GM20000 (cell line): Measurements from ENCODE around the gene MEX3B.
A peak's percentile ranks its signal among the peaks of the same experiment; 100 is the strongest.

Source experiments
- DNase-seq: peaks from one replicate; pipeline ENCODE4 v3.0.0; 2012; ENCODE audit warnings: low spot score
- TF ChIP-seq, protein P1 (sequence below): IDR thresholded peaks from 2 replicates; pipeline ENCODE4 v1.5.1; 2012; ENCODE audit warnings: mild to moderate bottlenecking, control low read depth; ENCODE audit errors: extremely low read depth, missing control alignments

Gene MEX3B

DNA sequence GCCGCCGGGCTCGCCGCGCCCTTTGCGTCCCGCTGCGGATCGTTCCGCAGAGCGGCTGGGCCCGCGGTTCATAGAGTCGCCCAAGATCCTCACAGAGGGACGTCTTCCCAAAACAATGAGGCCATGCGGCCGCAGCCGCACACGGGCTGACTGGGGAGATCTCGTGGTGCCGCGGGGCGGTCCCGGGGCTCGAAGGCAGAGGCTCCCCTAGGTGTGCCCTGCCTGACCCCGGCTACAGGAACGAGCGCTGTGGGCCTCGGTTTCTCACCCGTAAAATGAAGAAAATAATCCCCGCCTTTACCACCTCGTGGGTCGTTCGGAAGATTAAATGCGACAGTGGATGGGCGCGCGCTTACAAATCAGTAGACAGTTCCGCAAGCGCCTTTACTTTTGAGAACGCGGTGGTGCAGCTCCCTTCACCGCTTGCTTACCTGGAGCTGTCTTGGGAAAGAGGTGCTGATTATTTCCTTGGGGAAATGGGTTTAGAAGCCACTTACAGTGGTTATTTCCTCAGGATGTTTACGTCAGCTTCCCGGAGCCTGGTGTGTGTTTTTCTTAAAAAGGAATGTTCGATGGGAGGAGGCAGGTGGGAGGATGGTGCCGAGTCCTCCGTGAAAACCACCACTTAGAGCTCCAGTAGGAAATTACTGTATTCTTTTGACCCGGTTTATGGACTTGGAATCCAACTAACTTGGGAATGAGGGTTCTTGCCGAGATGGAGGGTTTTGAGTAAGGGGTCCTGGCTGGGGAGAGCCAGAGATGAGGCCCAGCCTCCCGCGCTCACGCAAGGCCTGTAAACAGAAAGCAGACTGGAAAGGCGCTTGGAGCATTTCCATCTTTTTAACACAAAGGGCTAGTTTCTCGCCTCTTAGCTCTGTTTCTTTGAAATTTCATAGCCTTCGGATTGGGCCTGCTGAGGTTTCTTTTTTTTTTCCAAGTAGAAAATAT lies 1.9 kb upstream of the MEX3B start:
- DNase-seq: peak; percentile 33
- TF ChIP-seq, protein P1, sequence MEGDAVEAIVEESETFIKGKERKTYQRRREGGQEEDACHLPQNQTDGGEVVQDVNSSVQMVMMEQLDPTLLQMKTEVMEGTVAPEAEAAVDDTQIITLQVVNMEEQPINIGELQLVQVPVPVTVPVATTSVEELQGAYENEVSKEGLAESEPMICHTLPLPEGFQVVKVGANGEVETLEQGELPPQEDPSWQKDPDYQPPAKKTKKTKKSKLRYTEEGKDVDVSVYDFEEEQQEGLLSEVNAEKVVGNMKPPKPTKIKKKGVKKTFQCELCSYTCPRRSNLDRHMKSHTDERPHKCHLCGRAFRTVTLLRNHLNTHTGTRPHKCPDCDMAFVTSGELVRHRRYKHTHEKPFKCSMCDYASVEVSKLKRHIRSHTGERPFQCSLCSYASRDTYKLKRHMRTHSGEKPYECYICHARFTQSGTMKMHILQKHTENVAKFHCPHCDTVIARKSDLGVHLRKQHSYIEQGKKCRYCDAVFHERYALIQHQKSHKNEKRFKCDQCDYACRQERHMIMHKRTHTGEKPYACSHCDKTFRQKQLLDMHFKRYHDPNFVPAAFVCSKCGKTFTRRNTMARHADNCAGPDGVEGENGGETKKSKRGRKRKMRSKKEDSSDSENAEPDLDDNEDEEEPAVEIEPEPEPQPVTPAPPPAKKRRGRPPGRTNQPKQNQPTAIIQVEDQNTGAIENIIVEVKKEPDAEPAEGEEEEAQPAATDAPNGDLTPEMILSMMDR: no peak

GRCh38 chr15:82046666-82047452 lies 1.0 kb upstream of the MEX3B start:
- TF ChIP-seq, protein P1: peak; percentile 44
- DNase-seq: peak; percentile 99

- TF ChIP-seq, protein P1: no peak
- DNase-seq: peak; percentile 58
Measured at GRCh38 chr15:82045179-82045891, 483 bp downstream of the MEX3B start.

DNA sequence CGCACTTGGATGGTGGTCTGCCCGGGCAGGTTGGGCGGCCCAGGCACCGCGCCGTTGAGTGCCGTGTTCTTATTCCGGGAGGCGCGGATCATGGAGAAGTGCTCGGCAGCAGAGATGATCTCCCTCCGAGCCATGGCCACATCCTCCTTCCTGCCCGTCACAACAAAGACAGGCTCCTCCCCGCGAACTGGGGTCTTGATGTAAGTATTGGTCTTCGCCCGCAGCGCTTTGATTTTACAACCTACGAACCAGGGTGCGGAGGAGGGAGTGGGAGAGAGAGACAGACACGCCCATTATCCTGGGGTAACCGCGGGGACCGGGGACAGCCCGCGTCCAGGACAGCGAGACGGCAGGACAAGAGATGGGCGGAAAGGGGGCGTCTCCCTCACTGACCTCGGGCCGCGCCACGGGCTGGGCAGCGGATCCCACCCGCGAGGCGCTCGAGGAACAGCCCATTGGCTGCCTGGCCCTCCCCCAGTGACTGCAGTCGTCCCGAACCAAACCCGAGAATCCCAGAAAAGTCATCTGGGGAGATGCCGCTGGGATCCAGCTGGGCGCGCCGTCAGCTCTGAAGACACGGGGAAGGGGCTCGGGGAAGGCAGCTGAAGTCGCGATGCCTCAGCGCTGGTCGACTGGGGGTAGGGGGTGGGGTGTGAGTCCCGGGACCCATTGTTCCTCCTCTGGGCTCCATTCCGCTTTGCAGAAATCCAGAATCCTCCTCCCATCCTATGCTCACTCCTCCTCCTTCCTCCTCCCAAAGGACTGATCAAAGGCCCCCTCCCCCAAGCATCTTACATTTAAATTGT lies 1.2 kb downstream of the MEX3B start:
- TF ChIP-seq, protein P1: no peak
- peak; percentile 41 for DNase-seq

GRCh38 chr15:82043796-82044372 lies 1.9 kb downstream of the MEX3B start:
- DNase-seq: no peak

More at GRCh38 chr15:82043796-82044372, 1.9 kb downstream of the MEX3B start:
- TF ChIP-seq, protein P1: no peak
